ENCODE data around the gene OR4L1.
A peak's percentile ranks its signal among the peaks of the same experiment; 100 is the strongest.
"Not testable (repeated sequence)": the region's sequence is repeated elsewhere in the genome, so short reads cannot be mapped to it uniquely, and the experiment has no call there.

The OR4L1 gene, protein sequence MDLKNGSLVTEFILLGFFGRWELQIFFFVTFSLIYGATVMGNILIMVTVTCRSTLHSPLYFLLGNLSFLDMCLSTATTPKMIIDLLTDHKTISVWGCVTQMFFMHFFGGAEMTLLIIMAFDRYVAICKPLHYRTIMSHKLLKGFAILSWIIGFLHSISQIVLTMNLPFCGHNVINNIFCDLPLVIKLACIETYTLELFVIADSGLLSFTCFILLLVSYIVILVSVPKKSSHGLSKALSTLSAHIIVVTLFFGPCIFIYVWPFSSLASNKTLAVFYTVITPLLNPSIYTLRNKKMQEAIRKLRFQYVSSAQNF

DNA sequence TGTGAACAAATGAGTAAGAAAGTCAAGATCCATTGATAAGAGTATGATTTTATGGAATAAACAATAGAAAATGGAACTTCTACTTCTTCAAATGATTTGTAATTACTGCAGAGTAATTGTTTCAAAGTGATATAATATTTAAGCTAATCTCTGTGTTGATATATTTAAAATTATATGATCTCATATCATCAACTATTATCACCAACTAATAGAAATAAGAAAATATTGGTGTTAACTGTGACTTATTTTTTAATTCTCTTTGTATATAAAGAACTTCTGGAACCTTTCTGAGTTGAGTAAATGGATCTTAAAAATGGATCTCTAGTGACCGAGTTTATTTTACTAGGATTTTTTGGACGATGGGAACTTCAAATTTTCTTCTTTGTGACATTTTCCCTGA, at the start of gene OR4L1:
TSS of gene OR4L1 (plus strand) at position 301 of the 400 bp plus-strand sequence. CDS start at position 301, 0 bp downstream.
- DNase-seq, result no peak

DNA sequence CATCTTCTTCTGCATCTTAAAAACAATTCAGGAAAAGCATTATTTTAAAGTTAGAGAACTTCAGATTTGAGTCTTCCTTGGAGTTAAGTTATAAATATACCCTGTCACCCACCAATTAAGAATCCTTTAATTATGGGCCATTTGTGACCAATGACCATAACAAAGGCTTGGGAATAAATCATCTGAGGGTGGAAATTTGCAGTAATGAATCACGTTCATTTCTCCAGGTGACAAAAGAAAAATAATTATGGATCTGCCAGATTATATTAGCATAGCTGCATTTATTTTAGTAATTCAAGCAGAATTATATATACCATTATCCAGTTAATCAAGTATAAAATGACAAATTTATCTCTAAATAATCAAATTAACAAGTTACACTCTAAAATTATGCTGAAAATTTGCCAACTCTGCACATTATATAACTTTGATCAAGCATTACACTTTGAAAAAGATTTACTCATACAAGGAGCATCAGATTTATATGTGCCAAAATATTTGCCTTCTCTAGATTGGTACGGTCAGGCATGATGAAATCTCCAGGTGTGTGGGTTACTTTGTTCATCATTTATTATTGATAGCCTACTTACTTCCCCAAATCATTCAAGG, 40.5 kb upstream of the OR4L1 start, which contains the start of gene OR4K14:
TSS of gene OR4K14 (minus strand) at position 51 of the 609 bp plus-strand sequence. CDS start 4,114 bp downstream, outside the sequence.
- peak; percentile 6 for DNase-seq

- no peak for DNase-seq
Observed at GRCh38 chr14:20031058-20031457, 28.8 kb upstream of the OR4L1 start.

GRCh38 chr14:20035449-20035848, 24.4 kb upstream of the OR4L1 start:
- no peak for DNase-seq

DNA sequence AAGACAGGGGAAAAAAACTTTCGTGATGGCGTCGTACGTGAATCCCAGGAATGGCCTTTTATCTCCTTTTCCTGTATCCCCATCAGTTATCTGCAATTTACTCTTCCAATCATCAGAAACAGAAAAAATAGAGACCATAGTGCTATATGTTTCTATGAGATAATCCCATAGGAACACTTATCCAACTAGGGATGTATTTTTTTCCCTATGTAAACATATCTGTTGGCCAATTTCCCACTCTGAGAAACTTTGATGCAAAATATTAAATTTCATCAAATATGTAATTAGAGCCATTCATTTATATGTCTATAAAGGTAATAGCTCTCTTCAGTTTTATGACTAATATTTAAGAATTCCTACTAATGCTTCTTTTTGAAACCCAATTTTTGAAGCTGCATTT, 23.9 kb upstream of the OR4L1 start, which contains the start of gene OR4K13:
TSS of gene OR4K13 (minus strand) at position 101 of the 400 bp plus-strand sequence. CDS start 1,280 bp downstream, outside the sequence.
- DNase-seq, result no peak

DNA sequence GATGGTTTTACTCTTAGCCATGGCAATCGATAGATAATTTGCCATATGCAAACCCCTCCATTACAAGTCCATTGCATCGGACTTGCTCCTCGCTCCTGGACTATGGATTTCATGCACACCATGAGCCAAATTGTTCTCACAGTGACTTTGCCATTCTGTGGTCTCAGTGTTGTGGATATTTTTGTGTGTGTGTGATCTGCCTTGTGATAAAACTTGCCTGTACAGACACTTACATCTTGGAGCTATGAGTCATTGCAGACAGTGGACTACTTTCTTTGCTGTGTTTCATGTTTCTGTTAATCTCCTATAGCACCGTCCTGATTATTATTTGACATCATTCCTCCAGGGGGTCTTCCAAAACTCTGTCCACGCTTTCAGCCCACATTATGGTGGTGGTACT, 15.6 kb upstream of the OR4L1 start:
- DNase-seq, result no peak

- DNase-seq, result no peak
Observed at GRCh38 chr14:20048202-20048601, 11.6 kb upstream of the OR4L1 start.

- DNase-seq, result no peak
Observed at GRCh38 chr14:20092050-20092449, 32.2 kb downstream of the OR4L1 start.

- no peak for DNase-seq
Observed at GRCh38 chr14:20093442-20093841, 33.6 kb downstream of the OR4L1 start.

GRCh38 chr14:20098926-20099770, 39.3 kb downstream of the OR4L1 start:
- DNase-seq, result not testable (repeated sequence)

- DNase-seq, result no peak
Observed at GRCh38 chr14:20110438-20110837, 50.6 kb downstream of the OR4L1 start, which contains the start of gene OR4K17. Gene OR4K17, plus strand, starts transcription at chr14:20110739. Its CDS starts 6,761 bp downstream, at chr14:20117500.
